ENCODE data around the gene SCTR.

The SCTR gene

GRCh38 chr2:119474371-119475224 lies 49.7 kb downstream of the SCTR start:
- no peak for DNase-seq (ENCODE audit: low spot score)

- no peak for DNase-seq (ENCODE audit: low spot score)
Measured at GRCh38 chr2:119473621-119474370, 50.5 kb downstream of the SCTR start.

DNA sequence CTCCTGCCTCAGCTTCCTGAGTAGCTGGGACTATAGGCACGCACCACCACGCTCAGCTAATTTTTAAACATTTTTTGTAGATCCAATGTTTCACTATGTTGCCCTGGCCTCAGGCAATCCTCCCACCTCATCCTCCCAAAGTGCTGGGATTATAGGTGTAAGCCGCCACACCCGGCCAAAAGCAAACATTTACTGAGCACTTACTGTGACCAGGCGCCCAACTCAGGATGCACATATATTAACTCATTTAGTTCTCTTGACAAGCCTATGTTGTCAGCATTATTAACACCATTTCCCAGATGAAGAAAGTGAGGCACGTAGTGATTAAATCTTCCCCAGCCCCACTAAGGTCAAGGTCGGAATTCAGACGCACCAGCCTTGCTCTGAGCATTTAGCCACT lies 51.5 kb downstream of the SCTR start:
- no peak for DNase-seq (ENCODE audit: low spot score)

GRCh38 chr2:119469661-119470297 lies 54.5 kb downstream of the SCTR start:
- no peak for DNase-seq (ENCODE audit: low spot score)

DNA sequence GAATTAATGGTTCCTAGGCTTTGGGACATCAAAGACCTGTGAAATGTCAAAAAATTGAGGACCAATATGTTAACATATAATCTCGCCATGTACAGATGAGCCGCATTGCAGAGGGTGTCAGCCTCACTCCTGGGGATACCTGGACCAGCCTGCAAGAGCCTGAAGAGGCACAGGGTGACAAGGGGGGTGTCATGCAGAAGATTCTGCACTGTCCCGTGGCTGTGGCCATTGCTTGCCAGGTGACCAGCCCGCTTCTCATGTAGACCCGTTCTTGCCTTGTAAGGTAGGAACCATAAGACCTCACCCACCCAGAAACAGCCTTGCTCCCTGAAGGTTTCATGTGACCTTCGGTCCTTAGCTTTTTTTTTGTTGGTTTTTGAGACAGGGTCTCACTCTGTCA lies 55.2 kb downstream of the SCTR start:
- DNase-seq (ENCODE audit: low spot score), result no peak

- no peak for DNase-seq (ENCODE audit: low spot score)
Measured at GRCh38 chr2:119468154-119468955, 55.9 kb downstream of the SCTR start.

DNA sequence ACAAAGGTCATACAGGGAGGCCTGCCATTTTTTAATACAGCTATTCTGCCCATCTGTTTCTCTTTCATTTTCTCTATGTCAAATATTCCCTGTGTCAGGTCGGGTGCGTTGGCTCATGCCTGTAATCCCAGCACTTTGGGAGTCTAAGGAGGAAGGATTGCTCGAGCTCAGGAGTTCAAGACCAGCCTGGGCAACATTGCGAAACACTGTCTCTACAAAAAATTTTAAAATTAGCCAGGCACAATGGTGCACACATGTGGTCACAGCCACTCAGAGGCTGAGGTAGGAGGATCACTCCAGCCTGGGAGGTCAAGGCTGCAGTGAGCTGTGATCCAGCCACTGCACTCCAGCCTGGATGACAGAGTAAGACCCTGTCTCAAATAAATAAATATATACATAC lies 57.9 kb downstream of the SCTR start:
- no peak for DNase-seq (ENCODE audit: low spot score)

DNA sequence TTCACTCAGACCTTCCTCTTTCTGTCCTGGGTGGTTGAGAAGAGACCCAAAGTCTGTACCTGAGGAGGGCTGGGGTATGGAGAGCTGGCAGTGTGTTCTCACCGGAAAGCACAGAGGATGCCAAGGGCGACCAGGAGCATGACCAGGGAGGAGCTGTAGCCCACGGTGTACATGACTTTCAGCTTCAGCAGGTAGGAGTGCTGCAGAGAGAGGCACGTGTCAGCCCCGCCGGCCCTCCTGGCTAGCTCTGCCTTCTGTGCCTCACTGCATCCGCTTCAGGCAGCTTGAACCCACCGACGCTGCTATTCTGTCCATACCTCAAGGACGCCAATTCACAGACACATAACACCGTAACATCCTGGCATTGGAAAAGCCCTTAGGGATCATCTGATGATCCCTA lies 58.6 kb downstream of the SCTR start:
- no peak for DNase-seq (ENCODE audit: low spot score)

- no peak for DNase-seq (ENCODE audit: low spot score)
Measured at GRCh38 chr2:119464981-119465380, 59.3 kb downstream of the SCTR start.

DNA sequence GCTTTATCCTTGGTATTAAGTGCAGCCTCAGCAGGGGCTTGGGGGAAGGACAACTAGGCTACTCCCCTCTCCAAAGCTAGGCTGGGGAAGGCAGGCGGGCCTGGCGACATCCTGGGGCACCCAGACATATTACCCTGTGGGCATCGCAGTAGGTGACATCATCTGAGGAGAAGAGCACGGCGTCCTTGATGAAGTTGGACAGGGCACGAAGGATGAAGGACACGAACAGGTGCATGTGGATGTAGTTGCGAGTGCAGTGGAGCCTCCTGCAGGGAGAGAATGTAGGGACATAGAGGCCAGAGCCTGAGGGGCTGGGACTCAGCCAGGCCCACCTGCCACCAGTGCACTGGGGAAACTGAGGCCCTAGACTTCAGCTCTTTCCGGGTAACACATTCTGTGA lies 60.3 kb downstream of the SCTR start:
- DNase-seq (ENCODE audit: low spot score), result no peak

GRCh38 chr2:119463136-119463535 lies 61.1 kb downstream of the SCTR start:
- no peak for DNase-seq (ENCODE audit: low spot score)

- no peak for DNase-seq (ENCODE audit: low spot score)
Measured at GRCh38 chr2:119462574-119462973, 61.7 kb downstream of the SCTR start.

GRCh38 chr2:119461811-119462210 lies 62.5 kb downstream of the SCTR start:
- no peak for DNase-seq (ENCODE audit: low spot score)

DNA sequence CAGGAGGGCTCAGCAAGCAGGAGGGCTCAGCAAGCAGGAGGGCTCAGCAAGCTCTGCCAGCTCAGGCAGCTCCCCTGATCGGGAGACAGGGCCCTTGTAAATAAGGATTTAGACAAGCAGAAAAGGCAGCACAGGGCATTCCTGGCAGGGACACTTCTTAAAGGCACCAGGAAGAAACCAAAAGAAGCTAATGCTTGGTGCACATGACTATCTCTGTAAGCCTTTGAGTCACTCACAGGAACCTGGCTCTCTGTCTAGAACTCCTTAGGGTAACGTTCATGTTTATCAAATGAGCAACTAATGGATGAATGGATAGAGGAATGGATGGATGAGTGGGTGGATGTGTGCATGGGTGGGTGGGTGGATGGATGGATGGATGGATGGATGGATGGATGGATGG lies 64.2 kb downstream of the SCTR start:
- no peak for DNase-seq (ENCODE audit: low spot score)

DNA sequence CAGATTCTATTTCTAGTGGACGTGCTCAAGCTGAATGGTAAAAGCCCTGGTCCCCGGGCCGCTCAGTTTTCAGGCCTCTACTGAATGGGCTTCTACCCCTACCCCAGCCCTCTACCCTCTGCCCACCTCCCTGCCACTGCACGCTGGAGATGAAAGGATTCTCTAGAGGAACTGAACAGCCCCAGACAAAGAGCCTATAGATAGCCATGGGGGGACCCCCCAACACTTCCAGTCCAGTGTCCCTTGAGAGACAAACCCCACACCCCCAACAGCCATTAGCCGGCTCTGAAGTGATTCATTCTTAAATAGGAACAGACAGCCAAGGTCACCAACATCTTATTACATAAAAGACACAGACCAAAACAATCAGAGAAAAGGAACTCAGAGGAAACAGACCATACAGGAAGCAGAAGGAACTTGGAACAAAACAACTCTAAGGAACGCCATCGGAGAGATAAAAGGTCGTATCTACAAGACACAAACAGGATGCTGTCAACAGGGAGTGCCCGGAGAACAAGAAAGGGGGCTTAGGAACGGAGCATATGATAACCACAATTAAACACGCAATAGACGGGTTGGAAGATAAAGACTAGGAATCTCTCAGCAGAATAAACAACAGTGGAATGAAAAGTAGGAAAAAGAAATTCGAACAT lies 69.1 kb downstream of the SCTR start:
- DNase-seq (ENCODE audit: low spot score), result no peak

GRCh38 chr2:119453972-119454593 lies 70.2 kb downstream of the SCTR start:
- DNase-seq (ENCODE audit: low spot score), result no peak

DNA sequence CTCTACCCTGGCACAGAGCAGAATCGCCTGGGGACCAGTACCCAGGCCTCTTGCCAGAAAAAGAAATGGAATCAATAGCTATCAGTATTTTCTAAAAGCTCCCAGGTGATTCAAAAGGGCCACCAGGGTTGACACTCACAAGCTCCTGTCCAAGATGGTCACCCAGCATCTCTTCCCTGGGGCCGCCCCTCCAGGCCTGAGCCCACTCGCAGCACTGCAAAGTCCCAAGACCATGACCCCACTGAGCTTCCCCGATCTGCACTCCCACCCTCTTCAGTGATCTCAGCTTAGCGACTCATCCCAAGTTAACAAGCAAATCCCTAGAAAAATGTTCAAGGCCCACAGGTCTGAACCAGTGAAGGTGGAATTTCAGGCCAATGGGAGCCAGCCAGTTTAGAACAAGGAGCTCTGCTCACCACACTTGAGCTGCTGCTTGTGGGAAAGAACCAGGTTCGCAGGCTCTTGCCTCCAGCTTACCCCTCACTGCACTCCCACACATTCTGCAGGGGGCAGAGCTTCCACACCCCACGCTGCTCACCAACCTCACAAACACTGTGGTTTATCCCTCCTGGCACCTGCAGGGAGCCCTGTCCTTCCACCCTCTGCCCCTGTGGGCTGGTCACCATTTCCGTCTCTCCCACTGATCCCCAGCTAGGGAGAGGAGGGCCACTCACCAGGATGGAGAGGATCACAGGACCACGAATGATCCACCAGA lies 72.8 kb downstream of the SCTR start:
- DNase-seq (ENCODE audit: low spot score), result no peak

DNA sequence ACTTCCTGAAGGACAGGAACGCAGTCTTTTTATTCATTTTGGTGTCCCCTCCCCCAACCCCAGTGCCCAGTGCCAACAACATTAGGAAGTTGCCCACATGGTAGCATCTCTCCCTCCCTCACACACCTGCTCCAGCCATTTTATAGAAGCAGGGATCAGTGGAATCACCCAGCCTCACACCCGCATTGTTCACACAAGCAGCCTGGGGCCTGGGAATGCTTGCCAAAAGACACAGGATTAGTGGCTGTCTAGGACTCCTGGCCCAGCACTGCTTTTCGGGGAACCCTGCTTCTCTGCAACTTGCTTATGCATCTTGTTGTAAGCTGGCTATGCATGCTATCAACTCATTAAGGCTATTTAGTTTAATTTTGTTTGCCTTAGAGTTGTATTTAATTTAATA lies 74.8 kb downstream of the SCTR start:
- no peak for DNase-seq (ENCODE audit: low spot score)

- no peak for DNase-seq (ENCODE audit: low spot score)
Measured at GRCh38 chr2:119448427-119449141, 75.7 kb downstream of the SCTR start.

DNA sequence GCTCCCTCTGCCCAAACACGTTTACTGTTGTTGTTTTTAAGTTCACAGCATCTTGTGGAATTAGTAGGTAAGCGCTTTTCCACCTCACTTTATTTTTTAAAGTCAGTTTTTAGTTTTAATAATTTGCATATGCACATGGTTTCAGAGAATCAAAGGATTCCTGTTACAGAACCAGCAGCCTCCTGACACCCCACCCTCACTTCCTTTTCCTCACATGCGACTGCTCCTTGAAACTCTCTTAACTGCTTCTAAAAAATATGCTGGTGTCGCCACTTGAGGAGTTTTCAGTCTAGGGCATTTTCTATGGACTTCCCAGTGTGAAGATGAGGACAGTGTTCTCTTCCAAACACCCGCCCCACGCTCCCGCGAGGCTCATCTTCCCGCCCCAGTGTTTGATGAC lies 78.2 kb downstream of the SCTR start:
- DNase-seq (ENCODE audit: low spot score), result no peak

Data from COLO829 (cell line).